H1 (cell line): Measurements from ENCODE around the gene SPATA33. TPM values are rescaled to one million over a fixed set of nuclear protein-coding genes. Genes with fewer than 3 reads are reported as not detected.

Experiments
- CTCF ChIA-PET: fragments of 300-600 bp; sonication (Branson Sonifier 250); formaldehyde crosslinking; loops from one replicate; lab custom pipeline; 2021; ENCODE audit not compliant: partially characterized antibody; lab: Charles Lee
- POLR2A ChIA-PET: fragments of 300-600 bp; sonication (Branson Sonifier 250); formaldehyde crosslinking; loops from one replicate; lab custom pipeline; 2021; ENCODE audit warnings: inconsistent platforms; ENCODE audit not compliant: partially characterized antibody; lab: Charles Lee
- DNase-seq, 2 experiments: peaks; one replicate each; pipeline versions ENCODE4 v3.0.0 to v3.0.0-alpha.2; 2010 to 2022; ENCODE audit warnings: low spot score in 2 of 2, low read depth in 1 of 2, mixed read lengths in 1 of 2
- FAIRE-seq: peaks from 2 replicates; lab custom pipeline; 2011; peaks lifted over from hg19 to GRCh38; lab: Jason Lieb, UNC
- H2AFZ ChIP-seq: 2 replicates; pipeline ENCODE4 v1.8.1; 2012; ENCODE audit warnings: low read length, inconsistent platforms
- H2AK5ac ChIP-seq: 2 replicates; pipeline ENCODE4 v1.6.1; 2013; ENCODE audit warnings: low read depth, low read length
- H2BK120ac ChIP-seq: replicated peaks from 2 replicates; pipeline ENCODE3; 2013; ENCODE audit warnings: low read depth, low read length, inconsistent platforms
- H2BK12ac ChIP-seq: 2 replicates; pipeline ENCODE4 v1.6.1; 2013; ENCODE audit warnings: low read depth, low read length
- H2BK15ac ChIP-seq: 2 replicates; pipeline ENCODE4 v1.6.1; 2013; ENCODE audit warnings: low read length
- H2BK20ac ChIP-seq: 2 replicates; pipeline ENCODE4 v1.6.1; 2013; ENCODE audit warnings: low read length
- H2BK5ac ChIP-seq: 2 replicates; pipeline ENCODE4 v1.6.1; 2013; ENCODE audit warnings: low read depth, low read length
- H3K14ac ChIP-seq: 2 replicates; pipeline ENCODE4 v1.6.1; 2013; ENCODE audit warnings: inconsistent platforms; ENCODE audit not compliant: insufficient read length
- H3K18ac ChIP-seq: 2 replicates; pipeline ENCODE4 v1.6.1; 2013; ENCODE audit warnings: low read length; ENCODE audit errors: extremely low read depth
- H3K23ac ChIP-seq: 2 replicates; pipeline ENCODE4 v1.6.1; 2013; ENCODE audit warnings: inconsistent platforms; ENCODE audit not compliant: insufficient read length
- H3K23me2 ChIP-seq: 2 replicates; pipeline ENCODE4 v1.6.1; 2013; ENCODE audit warnings: low read depth, low read length
- H3K27ac ChIP-seq: 2 replicates; pipeline ENCODE4 v1.6.1; 2011; ENCODE audit warnings: low read depth, low read length, inconsistent platforms
- H3K27me3 ChIP-seq, 4 experiments: replicated peaks in 1 of 4; 1 replicate in 1 of 4; 2 replicates in 3 of 4; pipeline versions ENCODE4 v1.6.1 to v1.8.1; 2011 to 2013; ENCODE audit warnings: low read length in 3 of 4, mild to moderate bottlenecking in 3 of 4, inconsistent platforms in 2 of 4, mixed read lengths in 2 of 4, moderate library complexity in 1 of 4; ENCODE audit not compliant: control insufficient read depth in 3 of 4, insufficient read depth in 3 of 4; ENCODE audit errors: extremely low read depth in 1 of 4
- H3K36me3 ChIP-seq, 4 experiments: 2 replicates each; pipeline versions ENCODE4 v1.6.1 to v1.8.1; 2011 to 2013; ENCODE audit warnings: mild to moderate bottlenecking in 4 of 4, low read length in 3 of 4, moderate library complexity in 2 of 4, control low read depth in 1 of 4, inconsistent platforms in 1 of 4; ENCODE audit not compliant: insufficient read depth in 4 of 4, control insufficient read depth in 2 of 4
- H3K4ac ChIP-seq: replicated peaks from 2 replicates; pipeline ENCODE3; 2013; ENCODE audit warnings: low read length, low read depth, mixed read lengths, inconsistent platforms; ENCODE audit not compliant: insufficient read length
- H3K4me1 ChIP-seq, 4 experiments: replicated peaks in 1 of 4; 1 replicate in 1 of 4; 2 replicates in 3 of 4; pipeline versions ENCODE4 v1.6.1 to v1.8.1; 2011 to 2013; ENCODE audit warnings: low read length in 3 of 4, inconsistent platforms in 2 of 4, mixed read lengths in 1 of 4; ENCODE audit not compliant: insufficient read depth in 4 of 4, control insufficient read depth in 3 of 4
- H3K4me2 ChIP-seq, 2 experiments: 2 replicates each; pipeline versions ENCODE4 v1.6.1 to v1.8.1; 2011 to 2013; ENCODE audit warnings: low read depth in 2 of 2, low read length in 2 of 2, control low read depth in 1 of 2, inconsistent platforms in 1 of 2, mild to moderate bottlenecking in 1 of 2; ENCODE audit not compliant: insufficient read depth in 1 of 2
- H3K4me3 ChIP-seq, 4 experiments: fragments of 200-600, 300-600 bp in 1 of 4; sonication (generic), shearing (Covaris generic), sonication (Bioruptor Twin) in 1 of 4; 2 replicates each; pipeline versions ENCODE4 v1.5.1 to v1.8.1; 2011 to 2016; ENCODE audit warnings: low read length in 4 of 4, low read depth in 3 of 4, control low read depth in 2 of 4, inconsistent platforms in 2 of 4, mild to moderate bottlenecking in 2 of 4, mixed read lengths in 1 of 4, moderate library complexity in 1 of 4; ENCODE audit not compliant: insufficient read depth in 2 of 4; ENCODE audit errors: extremely low read depth in 1 of 4
- H3K56ac ChIP-seq: replicated peaks from 2 replicates; pipeline ENCODE3; 2013; ENCODE audit warnings: low read depth, mild to moderate bottlenecking, mixed read lengths, low read length, inconsistent platforms; ENCODE audit not compliant: insufficient read length
- H3K79me1 ChIP-seq: 2 replicates; pipeline ENCODE4 v1.6.1; 2013; ENCODE audit warnings: low read depth, low read length, control low read depth
- H3K79me2 ChIP-seq, 2 experiments: 2 replicates each; pipeline versions ENCODE4 v1.6.1 to v1.8.1; 2012 to 2013; ENCODE audit warnings: low read length in 2 of 2, mild to moderate bottlenecking in 2 of 2, inconsistent platforms in 1 of 2; ENCODE audit not compliant: insufficient read depth in 2 of 2, control insufficient read depth in 1 of 2
- H3K9ac ChIP-seq, 4 experiments: replicated peaks in 1 of 4; 1 replicate in 1 of 4; 2 replicates in 3 of 4; pipeline versions ENCODE4 v1.6.1 to v1.8.1; 2011 to 2013; ENCODE audit warnings: low read depth in 3 of 4, low read length in 3 of 4, control low read depth in 2 of 4, mild to moderate bottlenecking in 2 of 4, moderate library complexity in 2 of 4, inconsistent platforms in 1 of 4; ENCODE audit errors: extremely low read depth in 1 of 4
- H3K9me3 ChIP-seq, 2 experiments: 2 replicates each; pipeline versions ENCODE4 v1.6.1 to v1.8.1; 2012 to 2013; ENCODE audit warnings: mild to moderate bottlenecking in 2 of 2, moderate library complexity in 2 of 2, control low read depth in 1 of 2, inconsistent platforms in 1 of 2, low read depth in 1 of 2, low read length in 1 of 2, mixed read lengths in 1 of 2; ENCODE audit not compliant: insufficient read depth in 2 of 2
- H4K20me1 ChIP-seq, 2 experiments: replicated peaks in 1 of 2; 2 replicates each; pipeline versions ENCODE3 to v1.8.1; 2011 to 2013; ENCODE audit warnings: inconsistent platforms in 2 of 2, low read length in 2 of 2, mild to moderate bottlenecking in 1 of 2; ENCODE audit not compliant: insufficient read depth in 2 of 2, control insufficient read depth in 1 of 2
- H4K5ac ChIP-seq: 2 replicates; pipeline ENCODE4 v1.6.1; 2013; ENCODE audit warnings: low read length, low read depth, mixed read lengths, inconsistent platforms; ENCODE audit not compliant: insufficient read length
- H4K8ac ChIP-seq: 2 replicates; pipeline ENCODE4 v1.8.0; 2013; ENCODE audit warnings: mild to moderate bottlenecking, moderate library complexity, low read length, inconsistent platforms; ENCODE audit not compliant: insufficient read depth; ENCODE audit errors: extremely low read depth
- H4K91ac ChIP-seq: replicated peaks from 2 replicates; pipeline ENCODE3; 2013; ENCODE audit warnings: low read length, mixed read lengths, inconsistent platforms; ENCODE audit not compliant: insufficient read length
- ASH2L ChIP-seq: fragments of 200-600, 300-600 bp; sonication (generic); IDR thresholded peaks from one replicate; pipeline ENCODE4 v1.7.1; 2017; ENCODE audit warnings: low read length
- SP4 ChIP-seq: IDR thresholded peaks from 2 replicates; pipeline ENCODE4 v1.6.1; 2012; ENCODE audit warnings: low read length, inconsistent platforms
- TBP ChIP-seq: IDR thresholded peaks from 2 replicates; pipeline ENCODE4 v1.6.1; 2011; ENCODE audit warnings: low read depth, low read length, improper control_type of control experiment
- WGBS, 2 experiments: shearing (Covaris generic) in 1 of 2; methylation state at CpG; one replicate each; pipeline versions ENCODE4 v1.1.6 to v1.1.7; 2013 to 2015; ENCODE audit warnings: low lambda C conversion rate in 2 of 2, mixed read lengths in 2 of 2, inconsistent platforms in 1 of 2, low coverage in 1 of 2, missing lambda C conversion rate in 1 of 2; ENCODE audit not compliant: insufficient replicate concordance in 2 of 2, insufficient coverage in 1 of 2, insufficient read length in 1 of 2; ENCODE audit errors: extremely low coverage in 1 of 2, missing lambda C conversion rate in 1 of 2; 5-methylcytosine and 5-hydroxymethylcytosine counted together
- polyA plus RNA-seq, 7 experiments: library from polyadenylated mRNA; depleted of rRNA in 3 of 7; stranded (reverse) in 5 of 7; unstranded in 2 of 7; fragments of >200 nt in 5 of 7; fragments of 200-250 nt in 2 of 7; gene quantifications; 1 replicate in 5 of 7; 2 replicates in 1 of 7; 4 replicates in 1 of 7; pipeline versions ENCODE4 v1.2.1 to v1.2.3, GENCODE V29; 2011 to 2013; ENCODE audit warnings: missing spikeins in 2 of 7, mixed read lengths in 2 of 7
- total RNA-seq: library from RNA; stranded (reverse); fragmentation: NEBNext Ultra II Directional; extraction: Animal tissue kit (Norgen Biotek cat#: 25700); gene quantifications from 2 replicates; pipeline ENCODE4 v1.2.1, GENCODE V29; 2021

Gene SPATA33
- total and polyA plus RNA-seq, 2 of the 8 experiments (the other 6 are each of a cell fraction or from before 2014, with no cell fraction given), result 5.4 to 16.9 TPM

DNA sequence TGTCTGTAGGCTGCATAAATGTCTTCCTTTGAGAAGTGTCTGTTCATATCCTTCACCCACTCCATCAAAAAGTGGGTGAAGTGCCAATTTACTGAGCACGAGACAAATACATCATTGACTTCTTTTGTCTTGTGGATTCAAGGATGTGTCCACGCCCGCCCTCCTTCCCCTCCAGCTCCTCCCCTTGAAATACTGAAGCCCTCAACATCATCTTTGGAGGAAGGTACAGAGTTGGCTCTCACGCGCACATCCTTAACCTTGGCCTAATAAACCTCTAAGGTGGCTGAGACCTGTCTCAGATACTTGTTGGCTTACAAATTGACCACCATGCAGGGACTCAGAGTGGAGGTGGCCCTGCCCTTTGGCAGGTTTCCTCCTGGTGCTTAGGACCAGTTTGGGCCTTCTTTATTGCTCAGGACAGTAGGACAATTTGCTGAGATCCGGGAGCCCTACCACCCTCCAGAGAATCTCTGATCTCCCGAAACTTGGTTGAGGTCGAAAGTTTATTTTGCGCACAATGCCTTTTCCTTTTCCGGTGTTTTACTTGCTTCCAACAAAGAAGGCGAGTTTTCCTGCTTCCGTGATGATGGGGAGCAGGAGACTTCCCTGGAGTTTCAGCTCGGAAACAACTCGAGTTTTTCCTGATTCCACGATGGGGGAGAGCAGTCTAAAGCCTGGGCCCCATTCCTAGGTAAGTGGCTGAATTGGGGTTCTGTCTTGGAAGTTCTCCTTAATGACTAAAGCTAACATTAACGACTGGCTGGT is 14.7 kb downstream of the SPATA33 start:
- Histone ChIP-seq H3K56ac (no peak overlapping the region), H3K36me3 (no peaks in the 10 kb centered on the region; a peak in 2 of 8 replicates), H4K91ac (no peak overlapping the region), H3K14ac (no peak overlapping the region), H3K27ac (no peak overlapping the region), H2AK5ac (no peak overlapping the region), H3K23ac (no peak overlapping the region)
- TF ChIP-seq TBP (no peak), ASH2L (no peak), SP4 (no peak)
- TF ChIP-seq, all 59 proteins: peak for 0
- Histone ChIP-seq H3K4me2 (no peak overlapping the region), H3K4ac (no peak overlapping the region), H3K23me2 (no peaks in the 10 kb centered on the region), H2BK20ac (no peak overlapping the region), H3K9ac (no peak overlapping the region), H3K4me3 (no peak overlapping the region), H2BK5ac (no peak overlapping the region), H4K5ac (no peak overlapping the region), H3K79me2 (no peaks in the 10 kb centered on the region), H2BK15ac (no peak overlapping the region), H4K20me1 (peaks cover 0 to 2% of the 10 kb centered on the region in 2 experiments), H2AFZ (no peak overlapping the region), H2BK12ac (no peak overlapping the region), H3K18ac (no peak overlapping the region), H3K27me3 (no peaks in the 10 kb centered on the region), H3K9me3 (peaks cover 11 to 14% of the 10 kb centered on the region in 2 experiments; a peak in 2 of 4 replicates), H3K4me1 (no peaks in the 10 kb centered on the region), H3K79me1 (no peaks in the 10 kb centered on the region), H4K8ac (no peak overlapping the region), H2BK120ac (no peak overlapping the region)
- 90% methylated on average over 16 of the region's 16 CpGs; no CpG with 5 or more reads in 1 of the 2 experiments for WGBS, 2 experiments
- no peak for DNase-seq
- FAIRE-seq, result no peak
- ChIA-PET POLR2A (interaction anchor here (1.2 to 1.4 kb wide), 3 partner anchors 13 to 15 kb away, joined by 3 to 4 read pairs (median 3); partner anchors contain the start of genes CHMP1A and SPATA33), CTCF (interaction anchor here (0.6 to 1.7 kb wide), 2 partner anchors 57 to 901 kb away, joined by 3 to 5 read pairs; no protein-coding TSS in a partner anchor)
